Limb (tissue), 2 donors: Measurements from ENCODE around the gene CAMTA1.

Experiments used
- DNase-seq, 2 donors: peaks; one replicate each; pipeline ENCODE4 v3.0.0-alpha.2; 2016; ENCODE audit errors: extremely low spot score in 2 of 2

CAMTA1 gene

DNA sequence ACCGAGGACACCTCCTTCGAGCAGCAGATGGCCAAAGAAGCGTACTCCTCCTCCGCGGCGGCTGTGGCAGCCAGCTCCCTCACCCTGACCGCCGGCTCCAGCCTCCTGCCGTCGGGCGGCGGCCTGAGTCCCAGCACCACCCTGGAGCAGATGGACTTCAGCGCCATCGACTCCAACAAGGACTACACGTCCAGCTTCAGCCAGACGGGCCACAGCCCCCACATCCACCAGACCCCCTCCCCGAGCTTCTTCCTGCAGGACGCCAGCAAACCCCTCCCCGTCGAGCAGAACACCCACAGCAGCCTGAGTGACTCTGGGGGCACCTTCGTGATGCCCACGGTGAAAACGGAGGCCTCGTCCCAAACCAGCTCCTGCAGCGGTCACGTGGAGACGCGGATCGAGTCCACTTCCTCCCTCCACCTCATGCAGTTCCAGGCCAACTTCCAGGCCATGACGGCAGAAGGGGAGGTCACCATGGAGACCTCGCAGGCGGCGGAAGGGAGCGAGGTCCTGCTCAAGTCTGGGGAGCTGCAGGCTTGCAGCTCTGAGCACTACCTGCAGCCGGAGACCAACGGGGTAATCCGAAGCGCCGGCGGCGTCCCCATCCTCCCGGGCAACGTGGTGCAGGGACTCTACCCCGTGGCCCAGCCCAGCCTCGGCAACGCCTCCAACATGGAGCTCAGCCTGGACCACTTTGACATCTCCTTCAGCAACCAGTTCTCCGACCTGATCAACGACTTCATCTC is 879.1 kb downstream of the CAMTA1 start:
- no peak for DNase-seq

- DNase-seq, result no peak
These were observed 879.6 kb downstream of the CAMTA1 start for GRCh38 chr1:7664893-7665250.

DNA sequence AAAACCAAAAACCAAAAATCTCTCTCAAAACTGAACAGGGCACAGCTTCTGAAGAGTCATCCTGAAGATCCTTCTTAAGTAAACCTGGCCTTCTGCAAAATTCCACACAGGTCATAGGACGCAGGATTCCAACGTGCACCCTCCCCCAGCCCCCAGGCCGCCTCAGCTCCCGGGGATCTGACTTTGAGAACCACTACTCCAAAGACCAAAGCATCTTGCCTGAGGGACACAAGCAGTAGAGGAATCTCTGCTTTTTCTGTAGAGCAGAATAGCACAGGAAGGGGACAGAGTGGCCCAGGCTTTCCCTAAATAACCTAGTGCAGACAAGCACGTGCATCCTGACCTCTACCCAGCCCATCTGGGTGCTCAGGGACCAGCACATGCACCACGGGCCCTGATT is 881.0 kb downstream of the CAMTA1 start:
- no peak for DNase-seq

DNA sequence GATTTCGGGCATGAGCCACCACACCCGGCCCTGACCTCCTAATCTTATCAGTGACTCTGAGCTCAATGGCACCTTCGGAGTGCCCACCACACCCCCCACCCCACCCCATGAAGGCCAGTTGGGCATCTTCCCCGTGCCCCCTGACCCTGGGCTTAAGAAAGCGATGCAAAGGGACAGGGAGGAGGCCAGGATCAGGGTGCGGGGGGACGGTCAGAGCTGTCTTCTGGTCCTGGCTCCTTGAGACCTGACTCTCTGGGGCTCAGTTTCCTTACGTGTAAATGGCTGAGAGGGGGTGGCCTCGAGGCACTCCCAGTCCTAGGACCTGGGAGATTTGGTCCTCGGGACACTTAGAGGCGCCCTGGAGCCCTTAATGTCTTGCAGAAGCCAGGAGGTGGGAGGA is 881.9 kb downstream of the CAMTA1 start:
- no peak for DNase-seq

- DNase-seq, result peak; percentile 79 to 96
These were observed 882.5 kb downstream of the CAMTA1 start for GRCh38 chr1:7667625-7668218.

- DNase-seq, result peak; percentile 14 to 85
These were observed 884.5 kb downstream of the CAMTA1 start for GRCh38 chr1:7669559-7670311.

GRCh38 chr1:7670334-7671145 is 885.3 kb downstream of the CAMTA1 start:
- no peak for DNase-seq

GRCh38 chr1:7671146-7671465 is 885.9 kb downstream of the CAMTA1 start:
- no peak for DNase-seq

DNA sequence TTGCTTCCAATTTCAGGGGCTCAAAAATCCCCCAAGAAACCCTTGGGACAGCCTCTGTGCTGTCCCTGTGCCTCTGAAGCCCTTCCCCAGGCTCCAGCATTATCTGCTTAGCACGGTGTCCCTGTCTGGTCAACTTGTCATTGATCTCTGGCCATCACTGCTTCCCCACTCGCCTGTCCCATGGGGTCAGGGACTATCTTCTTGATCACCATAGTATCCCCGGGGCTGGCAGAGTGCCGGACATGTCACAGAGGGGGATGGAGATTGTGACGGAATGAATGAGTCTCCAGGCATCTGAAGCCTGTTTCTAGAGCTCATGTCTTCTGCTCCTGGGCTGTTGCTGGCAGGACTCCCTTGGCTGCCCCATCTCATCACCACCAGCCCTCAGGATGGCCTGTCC is 886.4 kb downstream of the CAMTA1 start:
- no peak for DNase-seq

GRCh38 chr1:7672864-7673263 is 887.6 kb downstream of the CAMTA1 start:
- no peak for DNase-seq

GRCh38 chr1:7674972-7675371 is 889.7 kb downstream of the CAMTA1 start:
- no peak for DNase-seq

DNA sequence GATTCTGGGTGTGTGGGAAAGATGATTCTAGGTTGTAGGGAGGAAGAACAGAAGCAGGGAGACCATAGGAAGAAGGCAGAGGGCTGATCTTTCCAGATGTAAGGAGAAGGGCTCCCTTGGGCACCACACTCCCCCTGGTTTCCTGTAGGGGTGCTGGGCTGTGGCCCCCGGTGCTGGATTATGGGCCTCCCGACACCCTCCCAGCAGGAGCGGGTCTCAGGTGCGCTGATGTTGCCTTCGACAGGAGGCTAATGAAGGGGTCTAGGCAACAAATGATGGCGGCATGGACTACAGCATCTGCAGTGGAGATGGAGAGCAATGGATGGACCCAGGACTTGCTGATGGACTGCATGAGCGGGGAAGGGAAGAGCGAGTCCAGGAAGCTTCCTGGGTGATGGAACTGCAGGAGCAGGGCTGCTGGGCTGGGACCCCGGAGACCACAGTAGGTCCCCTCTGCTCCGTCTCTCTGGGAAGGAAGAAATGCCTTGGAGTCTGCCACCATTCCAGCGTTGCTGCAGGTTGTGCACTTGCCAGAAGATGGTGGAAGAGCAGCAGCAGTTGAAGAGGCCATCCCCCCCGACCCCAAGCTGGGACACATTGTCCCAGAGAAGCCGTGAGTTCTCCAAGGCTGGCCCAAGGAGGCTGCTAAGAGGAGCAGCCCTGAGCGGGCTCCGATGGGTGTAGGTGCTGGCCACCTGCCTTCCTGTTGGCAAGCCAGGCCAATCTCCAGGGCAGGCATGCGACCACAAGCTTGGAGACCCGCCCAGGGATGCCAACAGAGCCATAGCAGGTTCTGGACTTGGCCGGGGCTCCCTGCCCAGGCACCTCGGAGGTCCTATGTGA is 890.4 kb downstream of the CAMTA1 start:
- no peak for DNase-seq

GRCh38 chr1:7676274-7676945 is 891.2 kb downstream of the CAMTA1 start:
- no peak for DNase-seq

GRCh38 chr1:7677111-7677510 is 891.9 kb downstream of the CAMTA1 start:
- no peak for DNase-seq

- no peak for DNase-seq
These were observed 892.6 kb downstream of the CAMTA1 start for GRCh38 chr1:7677815-7678214.

GRCh38 chr1:7678491-7679158 is 893.4 kb downstream of the CAMTA1 start:
- DNase-seq, result no peak

DNA sequence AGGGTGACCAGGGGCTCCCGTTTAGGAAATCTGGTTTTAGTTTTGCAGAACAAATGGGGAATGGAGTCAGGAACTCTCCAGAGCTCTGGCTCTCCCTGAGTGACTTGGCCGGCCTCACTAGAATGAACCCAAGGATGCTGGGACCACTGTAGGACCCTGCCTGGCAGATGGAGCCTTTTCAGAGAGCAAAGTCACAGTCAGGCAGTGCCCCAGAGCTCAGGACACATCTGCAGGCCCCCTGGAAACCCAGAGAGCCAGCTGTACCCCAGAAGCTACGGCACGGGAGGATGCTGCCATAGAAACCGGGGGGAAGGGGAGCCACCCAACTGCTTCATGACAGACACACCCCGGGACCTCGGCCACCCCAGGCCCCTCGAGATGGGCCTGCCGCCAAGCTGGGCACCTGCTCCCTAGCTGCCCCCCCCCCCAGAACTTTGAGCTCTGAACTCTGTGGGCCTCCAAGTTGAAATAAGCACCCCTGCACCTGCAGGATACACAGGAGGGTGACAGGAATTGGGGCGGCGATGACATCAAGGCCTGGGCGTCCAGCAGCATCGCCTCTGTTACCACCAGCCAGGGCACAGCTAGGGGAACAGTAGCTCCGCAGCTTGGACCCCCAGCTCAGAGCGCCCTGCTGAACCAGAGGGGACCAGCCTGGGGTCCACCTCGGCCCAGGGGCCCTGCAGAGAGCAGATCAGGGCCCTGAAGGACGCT is 894.1 kb downstream of the CAMTA1 start:
- DNase-seq, result no peak

GRCh38 chr1:7679873-7680206 is 894.6 kb downstream of the CAMTA1 start:
- no peak for DNase-seq

DNA sequence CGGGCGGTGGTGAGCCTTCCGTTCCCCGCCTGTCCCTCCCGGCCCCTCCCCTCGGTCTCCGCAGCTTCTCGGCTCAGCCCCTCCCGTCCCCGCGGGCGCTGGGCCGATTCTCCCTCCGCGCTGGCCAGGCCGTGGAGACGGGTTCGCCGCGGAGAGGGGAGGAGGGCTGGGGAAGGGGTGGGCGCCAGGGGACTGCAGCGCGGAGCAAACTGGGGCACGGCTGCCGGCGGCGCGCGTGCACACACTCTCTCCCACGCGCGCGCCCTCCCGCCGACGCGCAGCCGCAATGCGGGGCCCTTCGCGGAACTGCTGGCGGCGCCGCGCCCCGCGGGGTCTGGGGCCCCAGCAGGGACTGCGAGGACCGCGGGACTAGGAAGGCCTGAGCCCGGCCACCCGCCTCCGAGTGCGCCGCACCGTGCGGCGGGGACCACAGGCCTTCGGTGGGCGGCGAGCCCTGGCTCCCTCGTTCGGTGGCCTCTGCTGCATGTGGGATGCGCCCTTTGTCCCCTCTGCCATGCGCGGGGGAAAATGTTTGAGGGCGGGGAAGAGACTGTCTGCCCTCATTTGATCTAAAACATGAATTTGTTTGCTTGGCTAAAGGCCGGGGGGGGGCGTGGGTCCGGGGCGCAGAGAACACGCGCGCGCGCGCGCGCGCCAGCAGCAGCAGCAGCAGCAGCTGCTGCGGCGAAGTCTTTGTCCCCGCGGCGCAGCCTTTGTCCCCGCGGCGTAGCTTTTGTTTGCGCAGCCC is 895.1 kb downstream of the CAMTA1 start:
- DNase-seq, result peak; percentile 77 to 88
